Mesenchymal stem cell (in vitro differentiated cells and primary cell): Measurements from ENCODE around the gene GJB6.

ENCODE experiments used
- DNase-seq: peaks from one replicate; pipeline ENCODE4 v3.0.0-alpha.2; 2013
- H2AFZ ChIP-seq: one replicate; pipeline ENCODE4 v1.6.1; 2013; ENCODE audit warnings: low read depth, mild to moderate bottlenecking, control low read depth, inconsistent platforms, low read length, moderate library complexity
- H2AK5ac ChIP-seq: 2 replicates; pipeline ENCODE4 v1.6.1; 2013; ENCODE audit warnings: low read length, moderate library complexity, mild to moderate bottlenecking, inconsistent platforms; ENCODE audit not compliant: severe bottlenecking
- H2BK120ac ChIP-seq: one replicate; pipeline ENCODE4 v1.6.1; 2013; ENCODE audit warnings: low read depth, mild to moderate bottlenecking, inconsistent platforms, low read length, moderate library complexity
- H2BK12ac ChIP-seq, 2 experiments: one replicate each; pipeline ENCODE4 v1.6.1; 2013; ENCODE audit warnings: inconsistent platforms in 2 of 2, low read length in 2 of 2, mild to moderate bottlenecking in 2 of 2, moderate library complexity in 2 of 2, control low read depth in 1 of 2
- H2BK15ac ChIP-seq: one replicate; pipeline ENCODE4 v1.6.1; 2013; ENCODE audit warnings: mild to moderate bottlenecking, low read depth, inconsistent platforms; ENCODE audit not compliant: poor library complexity, severe bottlenecking
- H2BK5ac ChIP-seq: 2 replicates; pipeline ENCODE4 v1.6.1; 2013; ENCODE audit warnings: low read depth, mild to moderate bottlenecking, low read length, control low read depth, inconsistent platforms; ENCODE audit not compliant: poor library complexity, severe bottlenecking
- H3K14ac ChIP-seq, 2 experiments: one replicate each; pipeline ENCODE4 v1.6.1; 2013; ENCODE audit warnings: inconsistent platforms in 2 of 2, low read length in 2 of 2, control low read depth in 1 of 2, mild to moderate bottlenecking in 1 of 2, moderate library complexity in 1 of 2
- H3K18ac ChIP-seq, 2 experiments: one replicate each; pipeline ENCODE4 v1.6.1; 2013; ENCODE audit warnings: inconsistent platforms in 2 of 2, low read length in 2 of 2, control low read depth in 1 of 2, low read depth in 1 of 2, mild to moderate bottlenecking in 1 of 2
- H3K23ac ChIP-seq, 2 experiments: one replicate each; pipeline ENCODE4 v1.6.1; 2013; ENCODE audit warnings: inconsistent platforms in 2 of 2, low read length in 2 of 2, mild to moderate bottlenecking in 2 of 2, moderate library complexity in 2 of 2, control low read depth in 1 of 2
- H3K27ac ChIP-seq: 2 replicates; pipeline ENCODE4 v1.5.1; 2013; ENCODE audit warnings: mild to moderate bottlenecking, moderate library complexity, low read length, control low read depth, inconsistent platforms; ENCODE audit not compliant: poor library complexity, severe bottlenecking
- H3K27me3 ChIP-seq, 2 experiments: 2 replicates each; pipeline versions ENCODE4 v1.6.1 to v1.7.0; 2013; ENCODE audit warnings: low read length in 2 of 2, mild to moderate bottlenecking in 2 of 2, moderate library complexity in 2 of 2, control low read depth in 1 of 2, inconsistent platforms in 1 of 2; ENCODE audit not compliant: control insufficient read depth in 1 of 2, insufficient read depth in 1 of 2
- H3K36me3 ChIP-seq, 2 experiments: 2 replicates each; pipeline versions ENCODE4 v1.6.1 to v1.7.0; 2013; ENCODE audit warnings: low read length in 2 of 2, control low read depth in 1 of 2, inconsistent platforms in 1 of 2, low read depth in 1 of 2, mild to moderate bottlenecking in 1 of 2; ENCODE audit not compliant: insufficient read depth in 2 of 2, control insufficient read depth in 1 of 2
- H3K4ac ChIP-seq, 2 experiments: one replicate each; pipeline ENCODE4 v1.6.1; 2013; ENCODE audit warnings: inconsistent platforms in 2 of 2, low read length in 2 of 2, mild to moderate bottlenecking in 2 of 2, moderate library complexity in 2 of 2, control low read depth in 1 of 2, low read depth in 1 of 2
- H3K4me1 ChIP-seq: 2 replicates; pipeline ENCODE4 v1.6.1; 2013; ENCODE audit warnings: low read depth, low read length, control low read depth; ENCODE audit not compliant: control insufficient read depth, insufficient read depth
- H3K4me2 ChIP-seq: 2 replicates; pipeline ENCODE4 v1.6.1; 2013; ENCODE audit warnings: low read length, mild to moderate bottlenecking, inconsistent platforms; ENCODE audit not compliant: poor library complexity, severe bottlenecking
- H3K4me3 ChIP-seq, 2 experiments: 2 replicates each; pipeline versions ENCODE4 v1.5.1 to v1.7.0; 2013; ENCODE audit warnings: low read length in 2 of 2, mild to moderate bottlenecking in 2 of 2, control low read depth in 1 of 2, low read depth in 1 of 2; ENCODE audit not compliant: insufficient read depth in 1 of 2
- H3K79me1 ChIP-seq: replicated peaks from 2 replicates; pipeline ENCODE4 v1.6.1; 2013; ENCODE audit warnings: mild to moderate bottlenecking, control low read depth, low read length, inconsistent platforms; ENCODE audit not compliant: poor library complexity, severe bottlenecking
- H3K9ac ChIP-seq: 2 replicates; pipeline ENCODE4 v1.7.0; 2013; ENCODE audit warnings: mild to moderate bottlenecking, low read length, moderate library complexity
- H3K9me3 ChIP-seq: 2 replicates; pipeline ENCODE4 v1.7.0; 2013; ENCODE audit warnings: mild to moderate bottlenecking, low read length; ENCODE audit not compliant: control insufficient read depth
- H4K8ac ChIP-seq: one replicate; pipeline ENCODE4 v1.6.1; 2013; ENCODE audit warnings: inconsistent platforms, mild to moderate bottlenecking, low read length, moderate library complexity
- H4K91ac ChIP-seq: one replicate; pipeline ENCODE4 v1.6.1; 2013; ENCODE audit warnings: mild to moderate bottlenecking, low read length, inconsistent platforms
- WGBS: methylation state at CpG from one replicate; pipeline ENCODE4 v1.1.7; 2013; ENCODE audit warnings: mixed read lengths; 5-methylcytosine and 5-hydroxymethylcytosine counted together

The GJB6 gene

GRCh38 chr13:20181188-20181587 lies 50.9 kb downstream of the GJB6 start:
- no peak overlapping the region for H3K4me3 ChIP-seq
- H2BK12ac ChIP-seq, result no peak overlapping the region
- no peak overlapping the region for H3K4me2 ChIP-seq
- H2AFZ ChIP-seq, result no peak overlapping the region
- H4K91ac ChIP-seq, result no peak overlapping the region
- peaks cover 0 to 3% of the 10 kb centered on the region in 2 experiments for H3K36me3 ChIP-seq
- H3K79me1 ChIP-seq, result no peaks in the 10 kb centered on the region
- H2BK5ac ChIP-seq, result no peak overlapping the region
- H3K9me3 ChIP-seq, result no peaks in the 10 kb centered on the region
- no peak overlapping the region for H2BK15ac ChIP-seq
- H3K4me1 ChIP-seq, result peaks cover 3% of the 10 kb centered on the region
- H3K9ac ChIP-seq, result no peak overlapping the region
- no peak overlapping the region for H3K18ac ChIP-seq
- H3K14ac ChIP-seq, result no peak overlapping the region
- no peak overlapping the region for H4K8ac ChIP-seq
- H3K4ac ChIP-seq, result no peak overlapping the region
- H3K23ac ChIP-seq, result no peak overlapping the region
- no peak overlapping the region for H2BK120ac ChIP-seq
- H3K27ac ChIP-seq, result no peak overlapping the region
- no peak for DNase-seq
- H3K27me3 ChIP-seq, result peaks cover 8 to 33% of the 10 kb centered on the region in 2 experiments
- no peak overlapping the region for H2AK5ac ChIP-seq
- 92% methylated on average over 2 of the region's 3 CpGs for WGBS

DNA sequence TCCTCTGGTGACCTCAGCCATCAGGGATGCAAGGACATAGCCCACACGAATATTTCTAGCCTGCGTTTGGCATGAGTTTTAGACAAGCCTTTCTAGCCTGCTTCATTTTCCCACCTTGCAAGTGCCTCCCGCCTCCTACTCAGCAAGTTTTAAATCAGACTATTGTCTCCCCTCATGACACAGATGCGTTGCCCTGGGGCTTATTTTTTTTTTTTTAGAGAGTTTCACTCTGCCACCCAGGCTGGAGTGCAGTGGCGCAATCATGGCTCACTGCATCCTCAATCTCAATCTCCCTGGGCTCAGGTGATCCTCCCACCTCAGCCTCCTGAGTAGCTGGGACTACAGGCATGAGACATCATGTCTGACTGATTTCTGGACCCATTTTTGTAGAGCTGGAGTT lies 54.0 kb downstream of the GJB6 start:
- H3K9ac ChIP-seq, result no peak overlapping the region
- H3K14ac ChIP-seq, result no peak overlapping the region
- H3K79me1 ChIP-seq, result no peaks in the 10 kb centered on the region
- H2AFZ ChIP-seq, result no peak overlapping the region
- peaks cover 0 to 3% of the 10 kb centered on the region in 2 experiments for H3K36me3 ChIP-seq
- no peak overlapping the region for H4K91ac ChIP-seq
- 84% methylated on average over 5 of the region's 5 CpGs for WGBS
- H3K27ac ChIP-seq, result no peak overlapping the region
- no peak overlapping the region for H3K18ac ChIP-seq
- no peak overlapping the region for H3K4ac ChIP-seq
- H3K4me3 ChIP-seq, result no peak overlapping the region
- no peak overlapping the region for H2BK12ac ChIP-seq
- peaks cover 9% of the 10 kb centered on the region for H3K4me1 ChIP-seq
- no peak overlapping the region for H3K4me2 ChIP-seq
- no peak overlapping the region for H4K8ac ChIP-seq
- H2BK15ac ChIP-seq, result no peak overlapping the region
- DNase-seq, result no peak
- H3K23ac ChIP-seq, result no peak overlapping the region
- H3K9me3 ChIP-seq, result no peaks in the 10 kb centered on the region
- H3K27me3 ChIP-seq, result peaks cover 8 to 22% of the 10 kb centered on the region in 2 experiments
- H2AK5ac ChIP-seq, result no peak overlapping the region
- H2BK120ac ChIP-seq, result no peak overlapping the region
- H2BK5ac ChIP-seq, result no peak overlapping the region

GRCh38 chr13:20177049-20177831 lies 54.9 kb downstream of the GJB6 start:
- Histone ChIP-seq H3K14ac (no peak overlapping the region), H3K9me3 (no peaks in the 10 kb centered on the region), H4K8ac (no peak overlapping the region), H2BK12ac (no peak overlapping the region), H3K4ac (no peak overlapping the region), H3K79me1 (no peaks in the 10 kb centered on the region), H2BK5ac (no peak overlapping the region), H3K23ac (no peak overlapping the region), H3K27ac (no peak overlapping the region), H3K4me3 (peak overlapping the region in 1 of 2 experiments; percentile 55), H2AFZ (no peak overlapping the region), H2AK5ac (no peak overlapping the region), H3K9ac (peak overlapping the region; percentile 41), H3K36me3 (peaks cover 0 to 3% of the 10 kb centered on the region in 2 experiments), H2BK15ac (no peak overlapping the region), H3K4me1 (peaks cover 9% of the 10 kb centered on the region), H4K91ac (no peak overlapping the region), H3K4me2 (no peak overlapping the region), H2BK120ac (no peak overlapping the region), H3K27me3 (peaks cover 8 to 22% of the 10 kb centered on the region in 2 experiments), H3K18ac (no peak overlapping the region)
- 95% methylated on average over 67 of the region's 67 CpGs for WGBS
- no peak for DNase-seq

DNA sequence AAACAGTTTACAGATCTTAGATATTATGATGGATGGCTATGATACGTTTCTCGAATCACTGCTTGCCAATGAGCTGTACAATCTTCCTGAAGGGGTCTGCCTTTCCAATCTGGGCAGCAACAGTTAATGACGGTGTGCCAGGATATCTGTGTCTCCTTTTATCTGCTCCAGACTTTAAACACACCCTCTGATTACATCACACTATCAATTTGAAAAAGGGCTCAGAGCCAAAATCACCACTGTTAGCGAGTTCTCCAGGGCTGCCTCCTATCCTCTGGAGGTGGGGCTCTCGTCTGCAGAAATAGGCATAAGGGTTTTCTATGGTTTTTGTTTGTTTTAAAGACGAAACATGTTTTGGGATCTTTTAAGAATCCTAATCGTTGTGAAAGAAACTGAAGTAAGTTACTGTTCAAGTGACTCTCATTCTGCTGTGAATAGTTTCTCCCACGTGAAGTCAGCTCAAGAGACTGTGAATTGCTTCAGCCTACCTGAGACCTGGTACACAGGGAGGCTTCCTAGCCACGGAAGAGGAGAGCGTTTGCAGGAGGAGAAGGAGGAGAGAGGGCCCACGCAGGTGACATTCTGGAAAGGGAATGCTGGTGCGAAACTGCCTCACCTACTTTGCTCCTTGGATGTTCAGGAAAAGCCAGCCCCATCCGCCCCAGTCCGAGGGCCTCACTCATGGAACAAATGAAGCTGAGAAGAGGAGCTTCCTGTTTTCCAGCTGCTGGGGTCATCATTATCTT lies 56.0 kb downstream of the GJB6 start:
- H3K4me1 ChIP-seq, result peaks cover 9% of the 10 kb centered on the region

More for the DNA sequence above, 56.0 kb downstream of the GJB6 start:
- no peak overlapping the region for H2BK5ac ChIP-seq
- H3K23ac ChIP-seq, result no peak overlapping the region
- DNase-seq, result no peak
- 81% methylated on average over 14 of the region's 14 CpGs for WGBS
- peak overlapping the region; percentile 64 for H3K9ac ChIP-seq
- H3K36me3 ChIP-seq, result peaks cover 0 to 3% of the 10 kb centered on the region in 2 experiments
- no peaks in the 10 kb centered on the region for H3K9me3 ChIP-seq
- no peak overlapping the region for H2BK12ac ChIP-seq
- H2AFZ ChIP-seq, result no peak overlapping the region
- no peak overlapping the region for H3K4me2 ChIP-seq
- H3K79me1 ChIP-seq, result no peaks in the 10 kb centered on the region
- no peak overlapping the region for H3K18ac ChIP-seq
- peaks cover 8 to 22% of the 10 kb centered on the region in 2 experiments for H3K27me3 ChIP-seq
- no peak overlapping the region for H3K4ac ChIP-seq
- H4K91ac ChIP-seq, result no peak overlapping the region
- no peak overlapping the region for H2AK5ac ChIP-seq
- H3K14ac ChIP-seq, result no peak overlapping the region
- H2BK120ac ChIP-seq, result no peak overlapping the region
- H4K8ac ChIP-seq, result no peak overlapping the region
- H3K27ac ChIP-seq, result no peak overlapping the region
- no peak overlapping the region for H2BK15ac ChIP-seq
- H3K4me3 ChIP-seq, result no peak overlapping the region
